ENCODE data around the gene SPRED3.

DNA sequence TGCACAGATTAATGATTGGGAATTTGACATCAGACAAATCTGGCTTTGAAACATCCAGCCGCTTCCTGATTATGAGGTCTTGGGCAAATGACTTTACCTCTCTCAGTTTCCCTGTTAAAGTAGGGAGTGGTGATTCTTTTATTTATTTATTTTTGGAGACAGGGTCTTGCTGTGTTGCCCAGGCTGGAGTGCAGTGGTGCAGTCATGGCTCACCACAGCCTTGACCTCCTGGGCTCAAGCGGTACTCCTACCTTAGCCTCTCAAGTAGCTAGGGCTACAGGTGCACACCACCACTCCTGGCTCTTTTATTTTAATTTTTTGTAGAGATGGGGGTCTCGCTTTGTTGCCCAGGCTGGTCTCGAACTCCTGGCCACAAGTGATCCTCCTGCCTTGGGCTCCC, 11.4 kb upstream of the SPRED3 start:
- TF ChIP-seq, protein P1, sequence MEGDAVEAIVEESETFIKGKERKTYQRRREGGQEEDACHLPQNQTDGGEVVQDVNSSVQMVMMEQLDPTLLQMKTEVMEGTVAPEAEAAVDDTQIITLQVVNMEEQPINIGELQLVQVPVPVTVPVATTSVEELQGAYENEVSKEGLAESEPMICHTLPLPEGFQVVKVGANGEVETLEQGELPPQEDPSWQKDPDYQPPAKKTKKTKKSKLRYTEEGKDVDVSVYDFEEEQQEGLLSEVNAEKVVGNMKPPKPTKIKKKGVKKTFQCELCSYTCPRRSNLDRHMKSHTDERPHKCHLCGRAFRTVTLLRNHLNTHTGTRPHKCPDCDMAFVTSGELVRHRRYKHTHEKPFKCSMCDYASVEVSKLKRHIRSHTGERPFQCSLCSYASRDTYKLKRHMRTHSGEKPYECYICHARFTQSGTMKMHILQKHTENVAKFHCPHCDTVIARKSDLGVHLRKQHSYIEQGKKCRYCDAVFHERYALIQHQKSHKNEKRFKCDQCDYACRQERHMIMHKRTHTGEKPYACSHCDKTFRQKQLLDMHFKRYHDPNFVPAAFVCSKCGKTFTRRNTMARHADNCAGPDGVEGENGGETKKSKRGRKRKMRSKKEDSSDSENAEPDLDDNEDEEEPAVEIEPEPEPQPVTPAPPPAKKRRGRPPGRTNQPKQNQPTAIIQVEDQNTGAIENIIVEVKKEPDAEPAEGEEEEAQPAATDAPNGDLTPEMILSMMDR (conservative IDR thresholded peaks at IDR 0.05 in 1 of 2, IDR thresholded peaks at IDR 0.05 in 1 of 2; ENCODE audit: low read depth in 1 of 2, low read length in 2 of 2) = no peak
- TF ChIP-seq EZH2 (IDR thresholded peaks at IDR 0.05; ENCODE audit: low read length, missing control alignments) = no peak

Data from fibroblast of lung (primary cell).